SK-N-SH treated with all-trans-retinoic acid at 6 μM for 48 hours (cell line): Measurements from ENCODE around the gene ZNF148.

ENCODE experiments used
- ATAC-seq: fragments of 200-7000 bp; cut with Tn5 transposase; 3 replicates; pipeline ENCODE4 v1.9.1; 2020; ENCODE audit warnings: mild to moderate bottlenecking, moderate library complexity
- BACH2 ChIP-seq: fragments of 250-450 bp; sonication (Bioruptor Pico); IDR thresholded peaks from 2 replicates; pipeline ENCODE4 v1.9.0; 2021; ENCODE audit warnings: mild to moderate bottlenecking, borderline replicate concordance
- CREB5 ChIP-seq: fragments of 250-450 bp; sonication (Bioruptor Pico); IDR thresholded peaks from 2 replicates; pipeline ENCODE4 v1.5.1; 2020; ENCODE audit warnings: low read depth, mild to moderate bottlenecking, moderate library complexity
- CSDC2 ChIP-seq: fragments of 250-450 bp; sonication (Bioruptor Pico); IDR thresholded peaks from 2 replicates; pipeline ENCODE4 v1.5.0; 2020; ENCODE audit warnings: mild to moderate bottlenecking, moderate library complexity
- CSRNP3 ChIP-seq: fragments of 250-450 bp; sonication (Bioruptor Pico); IDR thresholded peaks from 2 replicates; pipeline ENCODE4 v1.5.1; 2021; ENCODE audit warnings: mild to moderate bottlenecking, moderate library complexity
- ESRRG ChIP-seq: fragments of 250-450 bp; sonication (Bioruptor Pico); IDR thresholded peaks from 2 replicates; pipeline ENCODE4 v1.6.1; 2021; ENCODE audit warnings: mild to moderate bottlenecking
- ISL1 ChIP-seq: fragments of 250-450 bp; sonication (Bioruptor Pico); IDR thresholded peaks from 2 replicates; pipeline ENCODE4 v2.1.2; 2022; ENCODE audit warnings: mild to moderate bottlenecking, moderate library complexity
- OSR1 ChIP-seq: fragments of 250-450 bp; sonication (Bioruptor Pico); IDR thresholded peaks from 2 replicates; pipeline ENCODE4 v1.8.0; 2022; ENCODE audit warnings: moderate library complexity, mild to moderate bottlenecking, inconsistent platforms
- PATZ1 ChIP-seq: fragments of 250-450 bp; sonication (Bioruptor Pico); IDR thresholded peaks from 2 replicates; pipeline ENCODE4 v1.8.0; 2020; ENCODE audit warnings: mild to moderate bottlenecking, moderate library complexity, borderline replicate concordance
- POU6F1 ChIP-seq: fragments of 250-450 bp; sonication (Bioruptor Pico); IDR thresholded peaks from 2 replicates; pipeline ENCODE4 v1.8.0; 2021; ENCODE audit warnings: low read depth, mild to moderate bottlenecking, moderate library complexity, borderline replicate concordance
- PPARA ChIP-seq: fragments of 250-450 bp; sonication (Bioruptor Pico); IDR thresholded peaks from 2 replicates; pipeline ENCODE4 v1.5.0; 2020; ENCODE audit warnings: mild to moderate bottlenecking, borderline replicate concordance
- RARB ChIP-seq: fragments of 250-450 bp; sonication (Bioruptor Pico); IDR thresholded peaks from 2 replicates; pipeline ENCODE4 v1.8.0; 2021; ENCODE audit warnings: mild to moderate bottlenecking, moderate library complexity
- TCF4 ChIP-seq: fragments of 250-450 bp; sonication (Bioruptor Pico); IDR thresholded peaks from 2 replicates; pipeline ENCODE4 v1.8.0; 2021; ENCODE audit warnings: mild to moderate bottlenecking, moderate library complexity, borderline replicate concordance
- TOX ChIP-seq: fragments of 250-450 bp; sonication (Bioruptor Pico); IDR thresholded peaks from 2 replicates; pipeline ENCODE4 v1.8.0; 2021; ENCODE audit warnings: mild to moderate bottlenecking, moderate library complexity, borderline replicate concordance
- ZC3H10 ChIP-seq: fragments of 250-450 bp; sonication (Bioruptor Pico); IDR thresholded peaks from 2 replicates; pipeline ENCODE4 v1.5.1; 2021; ENCODE audit warnings: mild to moderate bottlenecking, moderate library complexity
- ZFP30 ChIP-seq: fragments of 450-650 bp; formaldehyde crosslinking; IDR thresholded peaks from 2 replicates; pipeline ENCODE4 v1.5.0; 2022; ENCODE audit warnings: mild to moderate bottlenecking, moderate library complexity
- ZNF565 ChIP-seq: fragments of 450-650 bp; formaldehyde crosslinking; conservative IDR thresholded peaks from 2 replicates; pipeline ENCODE4 v1.5.0; 2020; ENCODE audit warnings: low read depth, mild to moderate bottlenecking, moderate library complexity
- ZNF70 ChIP-seq: fragments of 450-650 bp; formaldehyde crosslinking; IDR thresholded peaks from 2 replicates; pipeline ENCODE4 v1.5.0; 2020; ENCODE audit warnings: mild to moderate bottlenecking, moderate library complexity
- ZNF8 ChIP-seq: fragments of 450-650 bp; formaldehyde crosslinking; IDR thresholded peaks from 2 replicates; pipeline ENCODE4 v1.5.0; 2020; ENCODE audit warnings: mild to moderate bottlenecking, moderate library complexity

The ZNF148 gene

GRCh38 chr3:125357032-125357658, 18.0 kb downstream of the ZNF148 start:
- peak; percentile 83 for ATAC-seq
- TF ChIP-seq RARB (CRISPR knock-in tag), result no peak
- no peak for TF ChIP-seq PPARA (CRISPR knock-in tag)
- TF ChIP-seq PATZ1 (CRISPR knock-in tag), result no peak
- no peak for TF ChIP-seq ISL1 (CRISPR knock-in tag)
- no peak for TF ChIP-seq ZFP30
- no peak for TF ChIP-seq TOX (CRISPR knock-in tag)
- TF ChIP-seq ZC3H10 (CRISPR knock-in tag), result no peak
- no peak for TF ChIP-seq TCF4 (CRISPR knock-in tag)
- no peak for TF ChIP-seq ZNF565 (CRISPR knock-in tag)

GRCh38 chr3:125356140-125357026, 18.7 kb downstream of the ZNF148 start:
- no peak for TF ChIP-seq ZC3H10 (CRISPR knock-in tag)
- TF ChIP-seq TCF4 (CRISPR knock-in tag), result no peak
- TF ChIP-seq ZNF8 (CRISPR knock-in tag), result no peak
- no peak for TF ChIP-seq TOX (CRISPR knock-in tag)
- TF ChIP-seq ZFP30, result no peak
- TF ChIP-seq OSR1, result no peak
- no peak for TF ChIP-seq ISL1 (CRISPR knock-in tag)
- no peak for TF ChIP-seq RARB (CRISPR knock-in tag)
- TF ChIP-seq POU6F1 (CRISPR knock-in tag), result no peak
- TF ChIP-seq ZNF565 (CRISPR knock-in tag), result no peak
- TF ChIP-seq BACH2 (CRISPR knock-in tag), result no peak
- no peak for TF ChIP-seq CSDC2 (CRISPR knock-in tag)
- TF ChIP-seq ZNF70 (CRISPR knock-in tag), result no peak
- no peak for TF ChIP-seq ESRRG
- ATAC-seq, result no peak

GRCh38 chr3:125353659-125354058, 21.5 kb downstream of the ZNF148 start:
- no peak for ATAC-seq
- no peak for TF ChIP-seq CREB5
- TF ChIP-seq ZNF8 (CRISPR knock-in tag), result no peak
- TF ChIP-seq ZNF70 (CRISPR knock-in tag), result no peak
- no peak for TF ChIP-seq ZNF565 (CRISPR knock-in tag)
- no peak for TF ChIP-seq ISL1 (CRISPR knock-in tag)
- TF ChIP-seq BACH2 (CRISPR knock-in tag), result no peak
- TF ChIP-seq PATZ1 (CRISPR knock-in tag), result no peak
- no peak for TF ChIP-seq PPARA (CRISPR knock-in tag)
- TF ChIP-seq RARB (CRISPR knock-in tag), result no peak
- no peak for TF ChIP-seq POU6F1 (CRISPR knock-in tag)
- no peak for TF ChIP-seq CSRNP3 (CRISPR knock-in tag)
